GM12878 (cell line): ENCODE data around the gene TMEM86B. TPM values are rescaled to one million over a fixed set of nuclear protein-coding genes. Genes with fewer than 3 reads are reported as not detected.

Experiments used
- ATAC-seq: fragments of 200-7000 bp; cut with Tn5 transposase; 3 replicates; pipeline ENCODE4 v1.9.1; 2020; ENCODE audit warnings: mild to moderate bottlenecking, moderate library complexity
- BruUV-seq: library from RNA; stranded (reverse); fragments of 400-500 nt; replicated peaks from 2 replicates; lab custom pipeline; 2021; lab: Mats Ljungman, UMichigan
- CTCF ChIA-PET: fragments of 300-600 bp; sonication (Branson Sonifier 250); formaldehyde crosslinking; extraction: SDS; loops from one replicate; lab custom pipeline; 2021; ENCODE audit warnings: inconsistent platforms; lab: Yijun Ruan, JAX
- POLR2A ChIA-PET: fragments of 350-600 bp; formaldehyde crosslinking; extraction: SDS; loops from one replicate; lab custom pipeline; 2021; ENCODE audit warnings: inconsistent platforms; lab: Charles Lee
- RAD21 ChIA-PET: fragments of 300-600 bp; sonication (Branson Sonifier 250); formaldehyde crosslinking; loops from one replicate; lab custom pipeline; 2023; ENCODE audit warnings: antibody characterized with exemption; ENCODE audit not compliant: unreplicated experiment; lab: Charles Lee
- SMC1A ChIA-PET: fragments of 300-600 bp; sonication (Branson Sonifier 250); formaldehyde crosslinking; loops from one replicate; lab custom pipeline; 2023; ENCODE audit not compliant: unreplicated experiment, uncharacterized antibody; lab: Charles Lee
- DNase-seq: peaks from one replicate; pipeline ENCODE4 v3.0.0-alpha.2; 2011; ENCODE audit warnings: low read depth, low spot score
- FAIRE-seq: peaks from 3 replicates; lab custom pipeline; 2011; peaks lifted over from hg19 to GRCh38; lab: Jason Lieb, UNC
- H2AFZ ChIP-seq: 2 replicates; pipeline ENCODE4 v1.6.0; 2011; ENCODE audit warnings: low read depth, low read length, control low read depth; ENCODE audit not compliant: control insufficient read depth
- H3K27ac ChIP-seq: 2 replicates; pipeline ENCODE4 v1.5.1; 2011; ENCODE audit warnings: control low read depth; ENCODE audit not compliant: control insufficient read depth, insufficient read depth
- H3K27me3 ChIP-seq, 2 experiments: replicated peaks in 1 of 2; 2 replicates each; pipeline versions ENCODE4 v1.6.0 to v1.6.1; 2011; ENCODE audit warnings: low read length in 1 of 2; ENCODE audit not compliant: control insufficient read depth in 2 of 2, insufficient read depth in 2 of 2
- H3K36me3 ChIP-seq, 2 experiments: 2 replicates each; pipeline ENCODE4 v1.5.1; 2011; ENCODE audit warnings: low read length in 1 of 2; ENCODE audit not compliant: control insufficient read depth in 2 of 2, insufficient read depth in 2 of 2
- H3K4me1 ChIP-seq: 2 replicates; pipeline ENCODE4 v1.6.1; 2011; ENCODE audit warnings: mild to moderate bottlenecking, low read length, moderate library complexity, mixed read lengths; ENCODE audit not compliant: control insufficient read depth, insufficient read depth
- H3K4me2 ChIP-seq: 2 replicates; pipeline ENCODE4 v1.6.0; 2011; ENCODE audit warnings: control low read depth; ENCODE audit not compliant: control insufficient read depth, insufficient read depth
- H3K4me3 ChIP-seq: fragments of 200-600 bp; sonication (generic); 2 replicates; pipeline ENCODE4 v1.5.1; 2016
- H3K79me2 ChIP-seq: 2 replicates; pipeline ENCODE4 v1.6.0; 2011; ENCODE audit warnings: low read length; ENCODE audit not compliant: control insufficient read depth, insufficient read depth
- H3K9ac ChIP-seq: 2 replicates; pipeline ENCODE4 v1.8.0; 2011; ENCODE audit warnings: low read length, control low read depth, mixed read lengths; ENCODE audit not compliant: control insufficient read depth, insufficient read depth
- H3K9me3 ChIP-seq: replicated peaks from 3 replicates; pipeline ENCODE4 v1.5.1; 2011; ENCODE audit warnings: mild to moderate bottlenecking, low read length; ENCODE audit not compliant: control insufficient read depth, insufficient read depth
- H4K20me1 ChIP-seq: 2 replicates; pipeline ENCODE4 v1.6.0; 2011; ENCODE audit not compliant: control insufficient read depth, insufficient read depth
- ATF7 ChIP-seq: fragments of 450-650 bp; IDR thresholded peaks from 2 replicates; pipeline ENCODE4 v1.6.1; 2016; ENCODE audit warnings: low read depth, mild to moderate bottlenecking
- BCL11A ChIP-seq: IDR thresholded peaks from 2 replicates; pipeline ENCODE4 v1.6.1; 2011; ENCODE audit warnings: low read depth, low read length
- BRCA1 ChIP-seq: IDR thresholded peaks from 2 replicates; pipeline ENCODE4 v1.6.1; 2011; ENCODE audit warnings: low read depth, low read length, improper control_type of control experiment
- CBFB ChIP-seq: IDR thresholded peaks from 2 replicates; pipeline ENCODE4 v1.6.1; 2016; ENCODE audit warnings: antibody characterized with exemption, low read depth
- CREM ChIP-seq: IDR thresholded peaks from 2 replicates; pipeline ENCODE4 v1.6.1; 2014; ENCODE audit warnings: antibody characterized with exemption, low read depth
- EZH2 ChIP-seq: IDR thresholded peaks from 2 replicates; pipeline ENCODE4 v1.6.1; 2012; ENCODE audit warnings: low read depth, mild to moderate bottlenecking, control low read depth, inconsistent platforms, low read length, borderline replicate concordance; ENCODE audit not compliant: control insufficient read depth
- MAX ChIP-seq: IDR thresholded peaks from 2 replicates; pipeline ENCODE4 v1.6.1; 2012; ENCODE audit warnings: low read depth, low read length, improper control_type of control experiment
- MEF2B ChIP-seq: fragments of 450-650 bp; IDR thresholded peaks from 2 replicates; pipeline ENCODE4 v1.6.1; 2018; ENCODE audit warnings: mild to moderate bottlenecking, moderate library complexity; ENCODE audit not compliant: partially characterized antibody, poor library complexity, severe bottlenecking
- NR2C2 ChIP-seq: IDR thresholded peaks from 2 replicates; pipeline ENCODE4 v1.6.1; 2011; ENCODE audit warnings: borderline replicate concordance, low read depth; ENCODE audit not compliant: control insufficient read depth, insufficient read length
- ZNF217 ChIP-seq: fragments of 450-650 bp; IDR thresholded peaks from 2 replicates; pipeline ENCODE4 v1.6.1; 2017; ENCODE audit warnings: antibody characterized with exemption, mild to moderate bottlenecking
- ZNF24 ChIP-seq: fragments of 450-650 bp; IDR thresholded peaks from 2 replicates; pipeline ENCODE4 v1.6.1; 2017; ENCODE audit warnings: antibody characterized with exemption, mild to moderate bottlenecking
- ZNF274 ChIP-seq: IDR thresholded peaks from one replicate; pipeline ENCODE4 v1.8.0; 2011; ENCODE audit not compliant: insufficient read length, insufficient read depth
- WGBS: methylation state at CpG from one replicate; pipeline ENCODE4 v1.1.6; 2016; ENCODE audit warnings: low lambda C conversion rate; ENCODE audit not compliant: insufficient replicate concordance, insufficient coverage; ENCODE audit errors: missing lambda C conversion rate; 5-methylcytosine and 5-hydroxymethylcytosine counted together
- in situ Hi-C: fragments of 300-500 bp; cut with MboI; formaldehyde crosslinking; loops from 9 replicates; pipeline ENCODE4 v1.14.3; 2018; ENCODE audit warnings: mixed read lengths
- intact Hi-C: fragments of 100-400 bp; cut with micrococcal nuclease; formaldehyde crosslinking; loops from one replicate; pipeline ENCODE4 v1.14.2; 2022; ENCODE audit not compliant: unreplicated experiment
- polyA plus RNA-seq, 11 experiments: library from polyadenylated mRNA; depleted of rRNA in 4 of 11; unstranded in 6 of 11; stranded (reverse) in 5 of 11; fragments of >200 nt; fragmentation: Nextera tagmentation in 4 of 11; fragmentation: Illumina TruSeq in 1 of 11; extraction: Ambion mirVana in 4 of 11; extraction: Trizol in 1 of 11; gene quantifications; 1 replicate in 1 of 11; 2 replicates in 10 of 11; pipeline versions ENCODE4 v1.2.1 to v1.2.3, GENCODE V29; 2011 to 2016; ENCODE audit warnings: inconsistent platforms in 2 of 11, missing spikeins in 2 of 11, low read depth in 1 of 11
- total RNA-seq, 4 experiments: library from RNA; depleted of rRNA in 3 of 4; stranded (reverse); fragments of >200 nt in 3 of 4; fragmentation: Illumina TruSeq in 1 of 4; extraction: Trizol in 1 of 4; gene quantifications; 2 replicates each; pipeline versions ENCODE4 v1.2.1 to v1.2.3, GENCODE V29; 2013 to 2021
- TF ChIP-seq, protein P1 (sequence below): IDR thresholded peaks from 2 replicates; pipeline ENCODE4 v1.6.1; 2011; ENCODE audit warnings: low read depth, low read length, improper control_type of control experiment, borderline replicate concordance
- TF ChIP-seq, protein P2 (sequence below): IDR thresholded peaks from 2 replicates; pipeline ENCODE4 v1.6.1; 2012; ENCODE audit warnings: improper control_type of control experiment, low read depth, low read length; ENCODE audit not compliant: insufficient replicate concordance

The TMEM86B gene
- total and polyA plus RNA-seq, 10 of the 15 experiments (the other 5 are each of a cell fraction or from before 2014, with no cell fraction given): 0.26 to 10.6 (median 1.8) TPM

- TF ChIP-seq MAX: no peak
Observed at GRCh38 chr19:55264531-55264930, 36.0 kb upstream of the TMEM86B start (continued).

GRCh38 chr19:55262359-55262758, 33.8 kb upstream of the TMEM86B start:
- intact Hi-C loops: no loop called here
- Histone ChIP-seq H3K9me3 (no peaks in the 10 kb centered on the region), H4K20me1 (peaks cover 5% of the 10 kb centered on the region; the same call in 1 of the 2 replicates), H3K4me1 (no peaks in the 10 kb centered on the region), H3K79me2 (peaks cover 17% of the 10 kb centered on the region), H3K27me3 (no peaks in the 10 kb centered on the region), H3K4me3 (no peak overlapping the region), H2AFZ (no peak overlapping the region), H3K27ac (no peak overlapping the region), H3K4me2 (no peak overlapping the region), H3K9ac (no peak overlapping the region), H3K36me3 (no peaks in the 10 kb centered on the region; a peak in 1 of 4 replicates)
- SMC1A ChIA-PET: no interaction called here
- RAD21 ChIA-PET: no interaction called here
- DNase-seq (no peak), FAIRE-seq (no peak), ATAC-seq (no peak)
- TF ChIP-seq, protein P1, sequence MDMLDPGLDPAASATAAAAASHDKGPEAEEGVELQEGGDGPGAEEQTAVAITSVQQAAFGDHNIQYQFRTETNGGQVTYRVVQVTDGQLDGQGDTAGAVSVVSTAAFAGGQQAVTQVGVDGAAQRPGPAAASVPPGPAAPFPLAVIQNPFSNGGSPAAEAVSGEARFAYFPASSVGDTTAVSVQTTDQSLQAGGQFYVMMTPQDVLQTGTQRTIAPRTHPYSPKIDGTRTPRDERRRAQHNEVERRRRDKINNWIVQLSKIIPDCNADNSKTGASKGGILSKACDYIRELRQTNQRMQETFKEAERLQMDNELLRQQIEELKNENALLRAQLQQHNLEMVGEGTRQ: no peak
- TF ChIP-seq ZNF24 (no peak), MEF2B (no peak), CREM (no peak), ATF7 (no peak), CBFB (no peak), ZNF274 (no peak), BCL11A (no peak), NR2C2 (no peak), BRCA1 (no peak), EZH2 (no peak), ZNF217 (no peak)
- TF ChIP-seq, protein P2, sequence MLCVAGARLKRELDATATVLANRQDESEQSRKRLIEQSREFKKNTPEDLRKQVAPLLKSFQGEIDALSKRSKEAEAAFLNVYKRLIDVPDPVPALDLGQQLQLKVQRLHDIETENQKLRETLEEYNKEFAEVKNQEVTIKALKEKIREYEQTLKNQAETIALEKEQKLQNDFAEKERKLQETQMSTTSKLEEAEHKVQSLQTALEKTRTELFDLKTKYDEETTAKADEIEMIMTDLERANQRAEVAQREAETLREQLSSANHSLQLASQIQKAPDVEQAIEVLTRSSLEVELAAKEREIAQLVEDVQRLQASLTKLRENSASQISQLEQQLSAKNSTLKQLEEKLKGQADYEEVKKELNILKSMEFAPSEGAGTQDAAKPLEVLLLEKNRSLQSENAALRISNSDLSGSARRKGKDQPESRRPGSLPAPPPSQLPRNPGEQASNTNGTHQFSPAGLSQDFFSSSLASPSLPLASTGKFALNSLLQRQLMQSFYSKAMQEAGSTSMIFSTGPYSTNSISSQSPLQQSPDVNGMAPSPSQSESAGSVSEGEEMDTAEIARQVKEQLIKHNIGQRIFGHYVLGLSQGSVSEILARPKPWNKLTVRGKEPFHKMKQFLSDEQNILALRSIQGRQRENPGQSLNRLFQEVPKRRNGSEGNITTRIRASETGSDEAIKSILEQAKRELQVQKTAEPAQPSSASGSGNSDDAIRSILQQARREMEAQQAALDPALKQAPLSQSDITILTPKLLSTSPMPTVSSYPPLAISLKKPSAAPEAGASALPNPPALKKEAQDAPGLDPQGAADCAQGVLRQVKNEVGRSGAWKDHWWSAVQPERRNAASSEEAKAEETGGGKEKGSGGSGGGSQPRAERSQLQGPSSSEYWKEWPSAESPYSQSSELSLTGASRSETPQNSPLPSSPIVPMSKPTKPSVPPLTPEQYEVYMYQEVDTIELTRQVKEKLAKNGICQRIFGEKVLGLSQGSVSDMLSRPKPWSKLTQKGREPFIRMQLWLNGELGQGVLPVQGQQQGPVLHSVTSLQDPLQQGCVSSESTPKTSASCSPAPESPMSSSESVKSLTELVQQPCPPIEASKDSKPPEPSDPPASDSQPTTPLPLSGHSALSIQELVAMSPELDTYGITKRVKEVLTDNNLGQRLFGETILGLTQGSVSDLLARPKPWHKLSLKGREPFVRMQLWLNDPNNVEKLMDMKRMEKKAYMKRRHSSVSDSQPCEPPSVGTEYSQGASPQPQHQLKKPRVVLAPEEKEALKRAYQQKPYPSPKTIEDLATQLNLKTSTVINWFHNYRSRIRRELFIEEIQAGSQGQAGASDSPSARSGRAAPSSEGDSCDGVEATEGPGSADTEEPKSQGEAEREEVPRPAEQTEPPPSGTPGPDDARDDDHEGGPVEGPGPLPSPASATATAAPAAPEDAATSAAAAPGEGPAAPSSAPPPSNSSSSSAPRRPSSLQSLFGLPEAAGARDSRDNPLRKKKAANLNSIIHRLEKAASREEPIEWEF: no peak
- no TSS peak for BruUV-seq
- 85% methylated on average over 9 of the region's 9 CpGs for WGBS
- POLR2A ChIA-PET: no interaction called here
- in situ Hi-C loops: no loop called here
- CTCF ChIA-PET: no interaction called here
